SJCRH30 (cell line): ENCODE measurements around the gene SEPTIN7. TPM values are rescaled to one million over a fixed set of nuclear protein-coding genes. Genes with fewer than 3 reads are reported as not detected.
"Not testable (repeated sequence)": the region's sequence is repeated elsewhere in the genome, so short reads cannot be mapped to it uniquely, and the experiment has no call there.

Source experiments
- DNase-seq, 2 experiments: peaks; one replicate each; pipeline ENCODE4 v3.0.0-alpha.2; 2015 to 2020
- H3K27ac ChIP-seq: fragments of 250-450 bp; sonication (Bioruptor Pico); 2 replicates; pipeline ENCODE4 v1.5.1; 2020; ENCODE audit warnings: mild to moderate bottlenecking, moderate library complexity
- H3K27me3 ChIP-seq: fragments of 250-450 bp; sonication (Bioruptor Pico); 2 replicates; pipeline ENCODE4 v1.5.1; 2020; ENCODE audit warnings: mild to moderate bottlenecking, moderate library complexity
- H3K36me3 ChIP-seq: fragments of 250-450 bp; sonication (Bioruptor Pico); 2 replicates; pipeline ENCODE4 v1.5.1; 2020; ENCODE audit warnings: mild to moderate bottlenecking, moderate library complexity
- H3K4me1 ChIP-seq: fragments of 250-450 bp; sonication (Bioruptor Pico); 2 replicates; pipeline ENCODE4 v1.5.1; 2020; ENCODE audit warnings: mild to moderate bottlenecking, moderate library complexity
- H3K4me3 ChIP-seq: fragments of 250-450 bp; sonication (Bioruptor Pico); 2 replicates; pipeline ENCODE4 v1.5.1; 2020; ENCODE audit warnings: mild to moderate bottlenecking, moderate library complexity
- H3K9me3 ChIP-seq: fragments of 250-450 bp; sonication (Bioruptor Pico); replicated peaks from 2 replicates; pipeline ENCODE4 v1.5.1; 2020; ENCODE audit warnings: mild to moderate bottlenecking, moderate library complexity
- total RNA-seq: library from RNA; depleted of rRNA; stranded (reverse); fragments of >200 nt; shearing (Covaris generic); gene quantifications from 2 replicates; pipeline ENCODE4 v1.2.3, GENCODE V29; 2014; rRNA removed

SEPTIN7 gene
- 352 and 363 TPM in 2 replicates for total RNA-seq

DNA sequence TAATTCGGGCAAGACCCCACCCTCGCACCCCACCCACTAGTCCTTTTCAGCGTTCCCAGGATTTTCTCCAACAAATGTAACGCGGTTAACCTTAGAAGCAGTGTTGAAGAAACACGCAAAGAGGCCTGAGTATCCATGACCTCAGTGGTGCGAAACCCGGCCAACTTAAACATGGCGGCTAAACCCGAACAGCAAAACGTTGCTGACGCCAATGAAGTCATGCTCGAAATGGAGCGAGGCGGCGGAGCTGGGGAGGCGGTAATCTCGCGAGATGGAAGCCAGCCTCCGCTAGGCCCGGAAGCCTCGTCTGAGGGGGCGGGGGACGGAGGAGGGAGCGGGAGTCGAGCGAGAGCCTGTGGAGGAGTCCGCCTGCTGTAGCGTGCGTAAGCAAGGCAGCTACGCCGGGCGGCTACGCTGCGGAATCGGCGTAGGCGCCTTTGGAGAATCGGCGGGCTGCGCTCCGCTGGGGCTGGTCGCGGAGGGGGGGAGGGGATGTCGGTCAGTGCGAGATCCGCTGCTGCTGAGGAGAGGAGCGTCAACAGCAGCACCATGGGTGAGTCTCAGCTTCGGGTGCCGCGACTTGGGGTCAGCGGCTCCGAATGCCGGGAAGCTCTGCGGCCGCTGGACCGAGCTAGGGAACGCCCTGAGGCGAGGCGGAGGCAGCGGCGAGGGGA lies at the start of gene SEPTIN7:
Gene SEPTIN7, plus strand, starts transcription at position 340 of the 674 bp plus-strand sequence. Its CDS starts 153 bp downstream, at position 493.
- Histone ChIP-seq H3K4me3 (peak within 1 kb of the TSS; percentile 83), H3K9me3 (no peaks in the 10 kb centered on the region), H3K4me1 (peaks cover 6% of the 10 kb centered on the region), H3K27me3 (no peaks in the 10 kb centered on the region), H3K27ac (peak within 1 kb of the TSS; percentile 94), H3K36me3 (no peaks in the 10 kb centered on the region)
- peak; percentile 99 for DNase-seq

DNA sequence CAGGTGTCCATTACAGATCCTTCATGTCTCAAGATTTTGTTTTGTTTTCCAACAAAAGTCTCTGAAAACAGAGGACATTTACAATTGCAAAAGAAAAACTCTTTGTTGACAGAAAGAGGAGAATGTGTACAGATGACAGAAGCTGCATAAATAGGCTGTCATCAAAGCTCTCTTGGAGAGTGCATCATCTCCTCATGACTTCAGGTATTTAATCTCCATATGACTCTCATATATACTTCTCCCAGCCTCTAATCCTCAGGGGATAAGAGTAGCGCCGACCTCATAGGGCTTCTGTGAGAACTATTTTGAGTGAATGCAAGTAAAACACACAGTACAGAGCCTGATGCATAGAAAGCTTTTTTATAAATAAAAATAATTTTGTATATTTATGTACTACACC lies 48.1 kb upstream of the SEPTIN7 start:
- DNase-seq, result peak in 1 of 2 experiments; percentile 17
- Histone ChIP-seq H3K27me3 (no peaks in the 10 kb centered on the region), H3K4me1 (peaks cover 57% of the 10 kb centered on the region), H3K9me3 (no peaks in the 10 kb centered on the region), H3K27ac (no peak overlapping the region), H3K36me3 (no peaks in the 10 kb centered on the region), H3K4me3 (no peak overlapping the region)

DNA sequence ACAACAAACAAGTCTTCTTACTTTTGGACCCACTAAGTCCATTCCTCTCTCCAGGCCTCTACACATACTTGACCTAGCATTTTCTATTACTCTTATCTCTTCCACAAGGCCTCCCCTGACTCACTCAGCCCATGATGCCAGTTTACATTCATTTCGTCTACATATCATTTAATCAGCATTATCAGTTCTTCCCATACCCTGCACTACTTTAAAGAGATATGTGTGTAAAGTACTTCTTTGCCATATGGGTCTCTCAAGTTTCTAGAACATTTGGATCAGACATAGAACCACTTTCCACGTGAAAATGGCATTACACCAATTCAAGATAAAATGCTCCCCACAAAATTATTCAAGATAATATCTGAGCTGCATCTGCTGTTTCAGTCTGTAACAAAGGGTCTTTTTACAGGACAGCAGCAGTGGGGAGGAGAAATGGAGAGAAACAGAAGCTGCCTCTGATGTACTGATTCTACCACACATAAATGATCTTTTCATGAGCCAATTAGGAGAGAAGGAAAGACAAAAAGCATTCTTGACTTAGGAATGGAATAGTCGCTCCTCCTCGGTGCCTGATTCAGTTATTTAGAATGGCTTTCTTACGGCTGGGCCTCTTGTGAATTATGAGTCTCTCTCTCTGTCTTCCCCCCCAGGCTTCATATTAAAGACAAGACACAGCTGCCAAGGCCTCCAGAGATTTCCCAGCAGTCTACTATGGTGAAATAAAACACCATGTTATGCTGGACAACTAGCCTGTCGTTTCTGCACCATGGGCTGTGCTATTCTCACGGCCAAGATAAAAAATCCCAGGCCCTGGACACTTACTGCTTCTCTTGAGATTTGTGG lies 46.9 kb upstream of the SEPTIN7 start:
- Histone ChIP-seq H3K27me3 (no peaks in the 10 kb centered on the region), H3K36me3 (no peaks in the 10 kb centered on the region), H3K4me1 (peaks cover 45% of the 10 kb centered on the region), H3K4me3 (peak overlapping the region; percentile 40), H3K27ac (peak overlapping the region; percentile 89), H3K9me3 (no peaks in the 10 kb centered on the region)
- DNase-seq, result peak; percentile 86 to 93

DNA sequence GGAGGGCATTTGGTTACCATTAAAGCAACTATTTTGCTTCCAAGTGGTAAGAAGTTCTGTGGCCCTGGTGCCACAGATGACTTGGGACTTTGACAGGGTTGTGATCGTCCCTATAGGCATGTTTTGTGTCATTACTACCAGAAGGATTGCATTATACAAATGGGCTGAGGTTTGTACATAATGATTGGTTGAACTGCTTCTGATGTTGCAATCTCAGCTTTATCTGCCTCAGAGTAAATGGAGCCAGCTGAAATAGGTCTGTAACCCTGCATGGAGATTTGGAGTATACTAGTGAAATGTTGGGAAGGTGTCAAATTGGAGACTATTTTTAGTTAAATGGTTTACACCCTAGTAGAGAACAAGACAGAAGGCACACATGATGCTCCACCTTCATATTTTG lies 46.1 kb upstream of the SEPTIN7 start:
- no peaks in the 10 kb centered on the region for H3K27me3 ChIP-seq
- peak overlapping the region; percentile 40 for H3K4me3 ChIP-seq
- H3K27ac ChIP-seq, result peak overlapping the region; percentile 89
- DNase-seq, result peak in 1 of 2 experiments; percentile 47
- H3K9me3 ChIP-seq, result no peaks in the 10 kb centered on the region
- H3K4me1 ChIP-seq, result peaks cover 37% of the 10 kb centered on the region
- no peaks in the 10 kb centered on the region for H3K36me3 ChIP-seq

DNA sequence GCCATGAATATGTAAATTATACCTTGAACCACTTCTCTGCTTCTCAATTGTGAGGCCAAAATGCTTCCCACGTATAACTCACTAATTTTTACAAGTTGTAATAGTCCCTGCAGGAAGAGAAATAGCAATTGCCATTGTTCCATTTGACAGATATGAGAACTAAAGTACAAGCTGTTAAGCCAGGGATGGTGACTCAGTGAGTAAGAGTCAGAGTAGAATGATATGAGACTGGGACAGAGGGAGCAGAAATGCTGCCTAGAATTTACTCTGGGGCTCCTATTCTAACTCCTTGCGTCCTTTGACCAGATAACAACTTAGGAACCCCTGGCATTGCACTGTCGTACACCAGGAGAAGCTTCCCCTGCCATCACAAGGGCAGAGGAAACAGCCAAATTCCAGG lies 45.1 kb upstream of the SEPTIN7 start:
- no peaks in the 10 kb centered on the region for H3K27me3 ChIP-seq
- no peaks in the 10 kb centered on the region for H3K9me3 ChIP-seq
- no peak overlapping the region for H3K4me3 ChIP-seq
- peaks cover 28% of the 10 kb centered on the region for H3K4me1 ChIP-seq
- H3K36me3 ChIP-seq, result no peaks in the 10 kb centered on the region
- no peak overlapping the region for H3K27ac ChIP-seq
- DNase-seq, result no peak

DNA sequence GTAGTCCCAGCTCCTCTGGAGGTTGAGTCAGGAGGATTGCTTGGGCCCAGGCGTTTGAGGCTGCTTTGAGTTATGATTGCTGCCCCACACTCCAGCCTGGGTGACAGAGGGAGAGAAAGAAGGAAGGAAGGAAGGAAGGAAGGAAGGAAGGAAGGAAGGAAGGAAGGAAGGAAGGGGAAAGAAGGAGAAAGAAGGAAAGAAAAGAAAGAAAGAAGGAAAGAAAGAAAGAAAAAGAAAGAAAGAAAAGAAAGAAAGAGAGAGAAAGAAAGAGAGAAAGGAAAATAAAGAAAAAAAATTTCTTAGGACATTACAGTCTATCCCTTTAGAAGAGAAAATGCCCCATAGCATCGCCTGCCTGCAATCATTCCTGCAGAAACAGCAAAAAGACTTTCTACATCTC lies 44.4 kb upstream of the SEPTIN7 start:
- H3K27ac ChIP-seq, H3K27me3 ChIP-seq, H3K36me3 ChIP-seq, H3K4me3 ChIP-seq, H3K9me3 ChIP-seq, DNase-seq: not testable (repeated sequence)
- peaks cover 28% of the 10 kb centered on the region for H3K4me1 ChIP-seq

DNA sequence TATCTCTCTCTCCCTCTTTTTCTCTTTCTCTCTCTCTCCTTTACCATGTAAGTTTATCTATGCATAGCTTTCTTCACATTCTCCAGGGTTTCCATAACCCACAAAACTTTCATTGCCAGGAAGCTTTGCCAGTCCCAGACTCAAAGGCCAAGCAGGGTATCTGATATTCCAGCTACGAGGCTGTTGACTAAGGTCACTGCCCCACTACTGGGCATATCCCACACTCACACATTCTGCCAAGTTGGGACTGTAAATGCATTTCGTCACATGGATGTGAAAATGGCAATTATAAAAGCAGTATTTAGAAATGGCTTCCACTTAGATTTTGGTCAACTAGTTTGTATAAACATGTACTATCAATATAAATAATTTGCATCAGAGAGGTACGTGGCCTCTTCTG lies 43.3 kb upstream of the SEPTIN7 start:
- H3K4me1 ChIP-seq, result peaks cover 31% of the 10 kb centered on the region
- H3K9me3 ChIP-seq, result no peaks in the 10 kb centered on the region
- H3K27me3 ChIP-seq, result no peaks in the 10 kb centered on the region
- no peak overlapping the region for H3K4me3 ChIP-seq
- H3K27ac ChIP-seq, result no peak overlapping the region
- no peaks in the 10 kb centered on the region for H3K36me3 ChIP-seq
- no peak for DNase-seq

DNA sequence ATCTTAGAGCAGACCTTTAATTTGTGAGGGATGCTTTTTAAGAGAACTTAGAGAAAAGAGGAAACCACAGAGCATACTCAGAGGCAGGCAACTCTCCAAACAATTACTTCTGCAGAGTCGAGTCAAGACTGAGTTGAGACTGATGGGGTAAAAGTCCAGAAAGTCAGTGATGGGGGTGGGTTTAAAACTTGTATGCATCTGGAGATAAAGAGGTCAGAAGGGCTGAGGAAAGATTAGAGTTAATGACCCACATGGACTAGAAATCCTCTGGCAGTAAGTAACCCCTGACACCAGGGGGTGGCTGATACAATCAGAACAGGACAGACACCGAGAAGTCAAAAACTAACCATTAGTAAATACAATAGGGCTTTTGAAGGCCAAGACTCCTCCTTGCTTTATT lies 42.4 kb upstream of the SEPTIN7 start:
- Histone ChIP-seq H3K36me3 (no peaks in the 10 kb centered on the region), H3K27ac (no peak overlapping the region), H3K27me3 (no peaks in the 10 kb centered on the region), H3K9me3 (no peaks in the 10 kb centered on the region), H3K4me3 (no peak overlapping the region), H3K4me1 (peaks cover 24% of the 10 kb centered on the region)
- no peak for DNase-seq

DNA sequence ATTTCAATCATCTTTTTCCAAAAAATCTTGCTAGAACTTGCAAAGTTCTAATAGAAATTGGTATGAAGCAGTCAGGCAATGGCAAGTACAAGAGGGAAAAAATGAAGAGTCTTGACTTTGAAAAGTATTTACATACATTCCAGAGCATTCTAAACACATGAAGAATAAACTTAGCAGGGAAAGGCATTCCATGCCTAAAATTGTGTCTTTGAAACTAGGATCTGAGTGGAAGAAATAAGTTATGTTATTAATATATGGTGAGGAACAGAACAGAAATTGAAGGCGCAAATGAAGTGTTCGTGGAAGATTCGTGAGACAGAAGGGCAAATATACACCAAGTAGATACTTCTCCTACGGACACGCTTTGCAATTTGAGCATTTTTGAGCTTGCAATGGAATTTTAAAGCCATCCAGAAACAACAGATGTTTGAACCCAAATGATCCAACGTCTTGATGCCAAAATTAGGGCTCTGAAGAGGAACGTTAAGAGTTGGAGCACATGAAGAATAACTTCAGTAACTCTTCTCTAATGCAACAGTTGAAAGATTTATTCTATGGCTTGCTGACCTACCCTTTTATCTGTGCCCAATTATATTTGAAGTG lies 40.6 kb upstream of the SEPTIN7 start:
- no peak for DNase-seq
- Histone ChIP-seq H3K36me3 (no peaks in the 10 kb centered on the region), H3K9me3 (no peaks in the 10 kb centered on the region), H3K27me3 (no peaks in the 10 kb centered on the region), H3K27ac (no peak overlapping the region), H3K4me1 (peaks cover 8% of the 10 kb centered on the region), H3K4me3 (no peak overlapping the region)

DNA sequence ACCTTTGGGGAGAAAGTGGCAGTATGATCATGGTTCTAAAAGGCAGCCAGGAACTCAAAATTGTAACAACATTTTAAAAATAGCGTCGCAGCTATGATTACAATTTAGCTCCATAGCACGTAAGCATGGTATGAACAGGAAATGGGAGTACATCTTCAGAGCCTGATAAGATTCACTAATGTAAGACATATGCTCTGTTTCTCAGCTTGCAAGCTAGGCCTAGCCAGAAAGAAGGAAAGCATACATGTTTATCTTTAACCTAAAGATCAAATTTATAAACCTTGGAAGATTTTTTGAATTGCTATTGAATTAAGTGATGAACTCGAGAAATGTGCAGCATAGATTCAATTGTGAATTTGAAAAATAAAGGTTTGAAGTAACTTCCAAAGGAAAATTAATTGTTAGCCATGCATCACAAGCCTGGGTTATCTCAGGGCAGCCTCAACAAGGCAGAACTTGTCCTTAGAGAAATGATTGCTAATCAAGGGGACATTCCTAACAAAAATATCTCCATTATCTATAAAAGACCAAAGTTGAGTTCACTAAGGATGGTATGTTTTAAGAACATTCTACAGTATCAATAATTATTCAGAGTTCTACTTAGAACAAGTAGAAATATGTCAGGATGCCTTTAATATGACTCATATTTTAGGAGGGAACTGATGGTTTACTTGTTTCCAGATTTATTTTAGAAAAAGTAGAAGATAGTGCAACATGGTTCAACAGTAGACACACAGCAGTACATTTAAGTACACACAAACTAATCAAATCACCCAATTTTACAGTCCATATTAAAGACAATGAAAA lies 38.8 kb upstream of the SEPTIN7 start:
- no peak for DNase-seq
- peaks cover 5% of the 10 kb centered on the region; the same call in 1 of the 2 replicates for H3K4me1 ChIP-seq
- no peaks in the 10 kb centered on the region for H3K27me3 ChIP-seq
- no peak overlapping the region for H3K4me3 ChIP-seq
- no peaks in the 10 kb centered on the region for H3K9me3 ChIP-seq
- no peaks in the 10 kb centered on the region for H3K36me3 ChIP-seq
- H3K27ac ChIP-seq, result no peak overlapping the region

DNA sequence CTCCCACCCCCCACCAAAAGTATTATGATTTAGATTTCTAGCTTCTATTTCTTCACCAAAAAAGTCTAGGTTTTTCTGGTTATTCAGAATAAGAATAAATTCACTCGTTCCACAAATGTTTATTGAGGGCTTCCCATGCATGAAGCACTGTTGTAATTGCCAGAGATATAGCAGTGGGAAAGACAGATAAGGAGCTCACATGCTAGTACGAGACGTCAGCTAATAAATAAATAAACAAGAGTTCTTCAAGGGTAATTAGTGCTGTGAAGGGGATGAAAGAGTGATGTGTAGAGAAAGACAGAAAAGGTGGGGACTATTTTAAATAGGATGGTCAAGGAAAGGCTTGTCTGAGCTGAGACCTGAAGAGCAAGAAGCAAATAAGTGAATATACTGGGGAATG lies 38.1 kb upstream of the SEPTIN7 start:
- H3K4me3 ChIP-seq, result no peak overlapping the region
- H3K36me3 ChIP-seq, result no peaks in the 10 kb centered on the region
- H3K27ac ChIP-seq, result no peak overlapping the region
- DNase-seq, result no peak
- H3K4me1 ChIP-seq, result peaks cover 5% of the 10 kb centered on the region; the same call in 1 of the 2 replicates
- H3K27me3 ChIP-seq, result no peaks in the 10 kb centered on the region
- 0 out of 2 replicates have a peak, but pooled peaks cover 3% of the 10 kb centered on the region for H3K9me3 ChIP-seq

DNA sequence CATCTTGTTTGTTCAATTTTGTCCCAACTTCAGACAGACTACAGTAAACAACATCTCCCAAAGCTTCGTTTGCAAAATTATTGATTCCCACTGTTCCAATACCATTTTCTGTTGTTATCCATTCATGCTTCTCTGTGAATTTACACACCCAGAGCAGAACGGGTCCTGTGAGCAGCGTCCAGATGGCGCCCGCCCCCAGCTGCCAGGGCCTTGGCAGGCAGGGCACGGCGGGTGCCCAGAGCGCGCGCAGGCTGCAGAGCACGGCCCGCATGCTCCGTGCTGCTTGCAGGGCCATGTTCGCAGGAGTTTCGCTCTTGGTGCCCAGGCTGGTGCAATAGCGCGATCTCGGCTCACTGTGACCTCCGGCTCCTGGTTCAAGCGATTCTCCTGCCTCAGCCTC lies 32.5 kb upstream of the SEPTIN7 start:
- no peaks in the 10 kb centered on the region for H3K27me3 ChIP-seq
- 0 out of 2 replicates have a peak, but pooled peaks cover 3% of the 10 kb centered on the region for H3K9me3 ChIP-seq
- H3K36me3 ChIP-seq, result no peaks in the 10 kb centered on the region
- DNase-seq, result no peak
- H3K27ac ChIP-seq, result no peak overlapping the region
- no peaks in the 10 kb centered on the region for H3K4me1 ChIP-seq
- no peak overlapping the region for H3K4me3 ChIP-seq

DNA sequence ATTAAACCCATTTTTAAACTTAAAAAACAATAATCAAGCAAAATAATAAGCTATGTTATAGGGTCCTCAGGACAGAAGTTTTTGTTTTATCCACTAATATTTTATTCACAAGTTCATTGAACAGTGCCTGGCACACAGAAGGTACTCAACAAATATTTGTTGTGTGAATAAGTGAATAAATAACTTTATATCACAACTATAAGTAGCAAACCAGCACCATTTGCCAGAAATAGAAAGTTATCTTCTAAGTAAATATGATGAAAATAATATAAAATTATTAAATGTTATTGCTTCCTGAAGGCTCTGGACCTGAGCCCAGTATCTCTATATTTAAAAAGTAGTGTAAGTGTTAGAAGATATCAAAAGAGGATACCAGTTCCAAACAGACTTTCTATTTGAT lies 29.1 kb upstream of the SEPTIN7 start:
- no peak for DNase-seq
- Histone ChIP-seq H3K9me3 (0 out of 2 replicates have a peak, but pooled peaks cover 3% of the 10 kb centered on the region), H3K27me3 (no peaks in the 10 kb centered on the region), H3K4me3 (no peak overlapping the region), H3K27ac (no peak overlapping the region), H3K4me1 (no peaks in the 10 kb centered on the region), H3K36me3 (no peaks in the 10 kb centered on the region)

DNA sequence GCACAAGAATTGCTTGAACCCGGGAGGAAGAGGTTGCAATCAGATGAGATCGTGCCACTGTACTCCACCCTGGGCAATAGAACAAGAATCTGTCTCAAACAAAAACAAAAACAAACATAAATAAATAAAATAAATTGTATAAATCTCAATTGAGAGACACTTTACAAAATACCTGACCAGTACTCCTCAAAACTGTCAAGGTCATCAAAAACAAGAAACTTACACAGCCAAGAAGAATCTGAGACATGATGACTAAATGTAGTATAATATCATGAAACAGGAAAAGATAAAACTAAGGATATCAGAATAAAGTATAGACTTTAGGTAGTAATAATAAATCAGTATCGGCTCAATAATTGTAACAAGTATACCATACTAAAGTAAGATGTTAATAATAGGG lies 26.9 kb upstream of the SEPTIN7 start:
- Histone ChIP-seq H3K36me3 (no peaks in the 10 kb centered on the region), H3K27me3 (no peaks in the 10 kb centered on the region), H3K4me1 (no peaks in the 10 kb centered on the region), H3K4me3 (no peak overlapping the region), H3K27ac (no peak overlapping the region), H3K9me3 (no peaks in the 10 kb centered on the region)
- DNase-seq, result no peak
